Suppressor macrophage treated with lipopolysaccharide for 4 hours (primary cell): ENCODE measurements around the gene GPC5.
"Not testable (repeated sequence)": the region's sequence is repeated elsewhere in the genome, so short reads cannot be mapped to it uniquely, and the experiment has no call there.

Experiments used
- DNase-seq: peaks from one replicate; pipeline ENCODE4 v3.0.0-alpha.2; 2020

The GPC5 gene

GRCh38 chr13:92609376-92609775, 1211.0 kb downstream of the GPC5 start:
- no peak for DNase-seq

- DNase-seq, result no peak
Observed at GRCh38 chr13:92612892-92613291, 1214.5 kb downstream of the GPC5 start.

DNA sequence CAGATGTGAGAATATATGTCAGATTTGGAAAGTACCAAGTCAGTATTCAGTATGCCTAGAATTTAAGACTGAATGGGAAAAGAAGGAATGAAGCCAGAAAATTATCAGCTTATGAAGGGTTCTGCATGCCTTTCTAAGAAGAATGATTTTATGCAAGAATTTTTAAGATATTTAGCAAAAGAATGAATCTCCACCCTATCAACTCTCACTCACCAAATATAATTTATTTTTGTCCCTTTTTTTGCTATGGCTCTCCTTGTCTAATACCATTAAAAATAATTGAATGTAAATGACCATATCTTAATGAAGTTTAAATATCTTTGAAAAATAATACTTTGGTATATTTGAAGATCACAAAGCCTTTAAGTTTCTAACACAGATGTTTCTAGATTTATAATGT, 1215.5 kb downstream of the GPC5 start:
- DNase-seq, result no peak

- no peak for DNase-seq
Observed at GRCh38 chr13:92621985-92622384, 1223.6 kb downstream of the GPC5 start.

DNA sequence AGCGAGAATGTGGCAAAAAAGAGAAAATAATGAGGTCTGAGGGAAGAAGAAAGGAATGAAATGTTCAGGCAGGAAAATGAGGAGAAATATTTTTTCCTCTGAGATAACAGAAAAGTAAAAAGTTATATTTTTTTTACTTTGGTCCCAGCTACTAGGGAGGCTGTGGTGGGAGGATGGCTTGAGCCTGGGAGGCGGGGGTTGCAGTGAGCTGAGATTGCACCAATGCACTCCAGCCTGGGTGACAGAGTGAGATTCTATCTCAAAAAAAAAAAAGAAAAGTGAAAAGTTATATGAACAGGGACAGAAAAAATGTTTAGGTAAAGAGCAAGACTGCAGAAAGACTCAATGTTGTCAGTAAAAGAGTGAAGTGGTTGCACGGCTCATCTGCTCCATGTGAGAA, 1224.5 kb downstream of the GPC5 start:
- no peak for DNase-seq

- DNase-seq, result no peak
Observed at GRCh38 chr13:92626274-92626673, 1227.9 kb downstream of the GPC5 start.

DNA sequence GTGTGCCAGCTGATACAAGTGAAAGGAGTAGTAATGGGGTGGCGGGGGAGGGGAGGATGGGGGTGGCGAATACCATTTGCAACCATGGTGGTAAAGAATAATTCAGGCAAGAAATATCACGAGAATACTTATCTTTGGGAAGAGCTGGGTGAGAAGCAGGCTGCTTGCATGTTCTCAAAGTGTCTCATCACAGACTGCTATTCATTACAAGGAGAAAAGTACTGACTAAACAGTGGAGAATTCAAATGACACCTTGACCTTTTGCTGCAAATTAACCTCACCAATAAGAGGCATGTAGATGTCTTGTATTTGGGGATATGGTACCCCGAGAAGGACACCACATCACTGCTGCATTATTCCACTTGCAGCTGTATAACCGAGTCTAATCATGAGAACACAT, 1242.5 kb downstream of the GPC5 start:
- no peak for DNase-seq

GRCh38 chr13:92649140-92649813, 1250.9 kb downstream of the GPC5 start:
- no peak for DNase-seq

DNA sequence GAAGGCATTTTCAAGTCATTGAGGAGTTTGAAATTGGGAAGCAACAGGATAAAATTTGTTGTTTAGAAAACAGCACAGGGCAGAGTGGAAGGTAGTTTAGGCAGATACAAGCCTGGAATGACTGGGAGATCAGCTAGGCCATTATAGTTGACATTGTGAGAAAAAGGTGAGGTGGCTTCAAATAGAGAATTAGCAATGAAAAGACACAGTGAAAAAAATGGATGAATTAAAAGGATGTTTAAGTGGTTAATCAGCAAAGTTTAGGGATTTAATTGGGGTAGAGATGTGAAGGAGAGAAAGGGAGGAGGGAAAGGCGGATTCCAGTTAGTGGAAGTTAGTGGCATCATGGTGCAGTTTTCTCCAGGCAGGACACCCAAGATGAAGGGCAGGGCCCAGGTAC, 1257.7 kb downstream of the GPC5 start:
- DNase-seq, result no peak

DNA sequence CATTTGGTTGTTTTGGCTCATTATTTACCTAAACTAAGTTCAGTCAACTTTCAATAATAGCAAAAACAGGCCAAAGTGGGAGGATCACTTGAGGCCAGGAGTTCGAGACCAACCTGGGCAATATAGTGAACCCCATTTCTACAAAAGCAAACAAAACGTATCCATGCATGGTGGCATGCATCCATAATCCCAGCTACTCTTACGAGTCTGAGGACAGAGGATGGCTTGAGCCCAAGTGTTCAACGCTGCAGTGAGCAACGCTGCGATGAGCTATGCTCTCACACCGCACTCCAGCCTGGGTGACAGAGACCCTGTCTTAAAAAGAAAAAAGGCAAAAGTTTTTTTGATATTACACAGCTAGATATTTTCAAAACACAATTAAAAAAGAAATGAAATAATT, 1258.2 kb downstream of the GPC5 start:
- no peak for DNase-seq

GRCh38 chr13:92657565-92657964, 1259.1 kb downstream of the GPC5 start:
- no peak for DNase-seq

DNA sequence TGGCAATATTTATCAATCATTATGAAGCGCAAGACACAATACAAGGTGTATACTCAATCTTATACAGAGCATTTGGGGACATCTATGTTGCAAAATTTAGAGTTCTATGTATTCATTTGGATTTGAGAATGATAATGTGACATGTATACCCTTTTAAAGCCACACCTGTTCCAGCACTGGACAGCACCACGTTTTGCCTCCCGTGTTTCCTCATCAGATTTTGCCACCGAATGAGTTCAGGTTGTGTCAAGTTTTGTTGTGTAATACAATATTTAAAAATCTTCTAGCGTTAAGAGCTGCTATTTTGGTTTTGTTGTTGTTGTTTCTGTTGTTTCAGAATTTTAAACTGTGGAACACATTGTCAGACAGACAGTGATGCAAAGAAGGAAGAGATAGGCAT, 1259.9 kb downstream of the GPC5 start:
- no peak for DNase-seq

DNA sequence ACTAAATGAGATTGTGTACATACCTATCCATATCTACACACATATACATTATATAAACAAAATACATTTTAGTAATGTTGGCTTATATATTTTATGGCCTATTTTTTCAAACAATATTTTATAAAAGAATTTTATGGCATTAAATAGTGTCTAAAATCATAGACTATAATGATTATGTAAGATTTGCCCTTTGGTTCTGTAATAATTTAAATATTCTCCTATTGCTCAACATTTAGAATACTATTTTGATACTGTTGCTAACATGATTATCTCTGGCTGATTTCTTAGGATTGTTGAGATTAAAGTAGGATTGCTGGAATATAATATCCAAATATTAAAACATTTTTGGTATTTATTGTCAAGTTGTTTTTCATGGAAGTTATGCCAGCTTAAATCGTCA, 1263.0 kb downstream of the GPC5 start:
- no peak for DNase-seq

GRCh38 chr13:92668157-92668556, 1269.7 kb downstream of the GPC5 start:
- no peak for DNase-seq

DNA sequence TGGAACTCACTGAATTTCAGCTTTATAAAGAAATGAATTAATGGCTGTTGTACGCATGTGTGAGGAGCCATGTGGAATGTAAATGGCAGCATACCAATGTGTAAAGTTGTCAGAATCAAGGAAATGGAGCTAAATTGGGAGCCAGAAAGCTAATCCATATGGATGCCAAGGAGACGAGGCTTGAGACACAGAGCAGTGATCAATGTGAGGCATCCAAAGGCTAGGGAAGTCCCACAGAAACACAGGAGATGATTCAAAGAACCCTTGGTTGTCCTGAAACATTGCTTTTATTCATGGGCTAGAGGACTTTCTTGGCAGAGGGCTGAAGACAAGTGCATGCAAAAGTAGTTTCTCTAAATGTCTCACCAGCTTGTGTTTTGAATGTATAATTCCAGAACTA, 1271.7 kb downstream of the GPC5 start:
- DNase-seq, result no peak

GRCh38 chr13:92671821-92672220, 1273.4 kb downstream of the GPC5 start:
- no peak for DNase-seq

GRCh38 chr13:92676246-92676645, 1277.8 kb downstream of the GPC5 start:
- no peak for DNase-seq

DNA sequence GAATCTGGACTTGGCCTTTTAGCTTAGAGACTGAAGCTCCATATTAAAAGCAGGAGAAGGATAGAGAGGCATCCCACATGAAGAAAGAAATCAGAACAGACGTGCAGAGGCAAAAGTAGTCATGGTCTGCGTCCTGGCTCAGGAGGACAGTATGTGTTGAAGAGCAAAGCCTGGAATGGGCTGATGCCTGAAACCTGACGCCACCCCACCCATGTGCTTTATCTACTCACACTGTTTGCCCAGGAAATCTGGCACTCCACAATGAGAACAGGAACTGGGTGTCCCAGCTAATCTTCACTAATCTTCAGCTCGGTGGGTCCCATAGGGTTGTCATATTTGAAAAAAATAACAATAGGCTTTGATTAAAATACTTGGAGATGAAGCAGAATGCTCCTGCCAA, 1279.2 kb downstream of the GPC5 start:
- no peak for DNase-seq

DNA sequence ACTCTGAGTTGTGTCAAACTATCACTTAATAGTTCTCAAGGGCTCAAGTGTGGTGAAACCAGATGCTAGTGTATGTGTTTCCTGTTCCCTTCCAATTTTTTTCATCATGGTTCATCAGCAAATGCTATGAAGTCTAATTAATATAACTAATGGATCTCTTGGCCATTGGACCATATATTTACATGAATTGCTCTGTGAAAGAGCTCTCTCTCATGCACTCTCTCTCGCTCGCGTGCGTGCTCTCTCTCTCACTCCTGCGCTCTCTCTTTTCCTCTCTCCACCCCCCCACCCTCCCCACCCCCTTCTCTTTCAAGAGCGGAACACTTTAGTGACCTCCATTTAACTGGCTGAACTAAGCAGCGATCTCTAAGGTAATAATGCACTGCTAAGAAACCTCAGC, 1281.2 kb downstream of the GPC5 start:
- no peak for DNase-seq

DNA sequence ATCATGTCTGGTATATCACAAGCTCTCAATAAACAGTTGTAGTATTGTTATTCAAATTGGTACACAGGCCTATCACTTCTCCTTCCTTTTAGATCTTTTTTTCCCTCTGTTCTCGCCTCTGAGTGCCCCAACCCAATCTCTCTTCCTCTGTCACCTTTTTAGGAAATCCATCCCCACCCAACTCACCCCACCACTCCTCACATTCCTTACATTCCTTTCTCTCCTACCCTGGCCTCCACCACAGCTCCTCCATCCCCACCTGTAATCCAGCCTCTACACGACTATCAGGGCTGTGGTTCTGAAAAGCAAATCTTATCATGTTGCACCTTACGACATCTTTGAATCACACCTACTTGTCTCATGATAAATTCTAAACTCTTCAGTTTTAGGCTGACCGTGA, 1282.8 kb downstream of the GPC5 start:
- no peak for DNase-seq

- DNase-seq, result no peak
Observed at GRCh38 chr13:92682832-92683517, 1284.6 kb downstream of the GPC5 start.

DNA sequence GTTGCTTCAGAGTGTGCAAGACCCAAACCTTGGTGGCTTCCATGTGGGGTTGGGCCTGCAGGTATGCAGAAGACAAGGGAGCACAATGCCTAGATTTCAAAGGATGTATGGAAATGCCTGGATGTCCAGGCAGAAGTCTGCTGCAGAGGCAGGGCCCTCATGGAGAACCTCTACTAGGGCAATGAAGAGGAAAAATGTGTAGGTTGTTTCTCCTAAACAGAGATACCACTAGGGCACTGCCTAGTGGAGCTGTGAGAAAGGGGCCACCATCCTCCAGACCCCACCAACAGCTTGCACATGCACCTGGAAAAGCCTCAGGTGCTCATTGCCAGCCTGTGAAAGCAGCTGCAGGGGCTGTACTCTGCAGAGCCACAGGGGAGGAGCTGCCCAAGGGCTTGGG, 1295.6 kb downstream of the GPC5 start:
- no peak for DNase-seq

DNA sequence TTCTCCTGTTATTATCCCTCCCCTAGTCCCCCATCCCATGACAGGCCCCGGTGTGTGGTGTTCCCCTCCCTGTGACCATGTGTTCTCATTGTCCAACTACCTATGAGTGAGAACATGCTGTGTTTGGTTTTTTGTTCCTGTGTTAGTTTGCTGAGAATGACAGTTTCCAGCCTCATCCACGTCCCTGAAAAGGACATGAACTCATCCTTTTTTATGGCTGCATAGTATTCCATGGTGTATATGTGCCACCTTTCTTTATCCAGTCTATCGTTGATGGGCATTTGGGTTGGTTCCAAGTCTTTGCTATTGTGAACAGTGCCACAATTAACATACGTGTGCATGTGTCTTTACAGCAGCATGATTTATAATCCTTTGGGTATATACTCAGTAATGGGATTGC, 1297.4 kb downstream of the GPC5 start:
- not testable (repeated sequence) for DNase-seq

DNA sequence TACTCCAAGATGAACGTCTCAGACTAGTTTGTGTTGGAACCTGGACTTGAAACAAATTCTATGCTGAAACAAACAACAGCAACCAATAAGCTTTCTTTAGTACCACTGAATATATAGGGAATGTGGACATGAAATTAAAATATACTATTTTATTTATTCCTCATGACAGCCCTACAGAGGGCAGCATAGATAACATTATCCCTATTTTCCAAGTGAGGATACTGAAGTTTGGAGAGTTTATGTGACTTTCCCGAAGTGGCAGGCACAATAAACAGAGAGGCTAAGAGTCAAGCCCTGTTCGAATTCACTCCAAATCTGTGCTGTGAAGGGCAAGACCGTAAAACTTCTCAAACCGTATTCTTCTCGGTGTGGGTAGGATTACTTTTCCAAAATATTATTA, 1318.3 kb downstream of the GPC5 start:
- DNase-seq, result no peak

- DNase-seq, result no peak
Observed at GRCh38 chr13:92717857-92718256, 1319.4 kb downstream of the GPC5 start.
